GM19239 (cell line): ENCODE results near the gene TEAD2.
"Not testable (repeated sequence)": the region's sequence is repeated elsewhere in the genome, so short reads cannot be mapped to it uniquely, and the experiment has no call there.

Experiments
- DNase-seq: peaks from one replicate; pipeline ENCODE4 v3.0.0; 2011; ENCODE audit warnings: low spot score; ENCODE audit not compliant: insufficient read length
- FAIRE-seq: peaks from 2 replicates; lab custom pipeline; 2011; peaks lifted over from hg19 to GRCh38; lab: Jason Lieb, UNC

The TEAD2 gene

DNA sequence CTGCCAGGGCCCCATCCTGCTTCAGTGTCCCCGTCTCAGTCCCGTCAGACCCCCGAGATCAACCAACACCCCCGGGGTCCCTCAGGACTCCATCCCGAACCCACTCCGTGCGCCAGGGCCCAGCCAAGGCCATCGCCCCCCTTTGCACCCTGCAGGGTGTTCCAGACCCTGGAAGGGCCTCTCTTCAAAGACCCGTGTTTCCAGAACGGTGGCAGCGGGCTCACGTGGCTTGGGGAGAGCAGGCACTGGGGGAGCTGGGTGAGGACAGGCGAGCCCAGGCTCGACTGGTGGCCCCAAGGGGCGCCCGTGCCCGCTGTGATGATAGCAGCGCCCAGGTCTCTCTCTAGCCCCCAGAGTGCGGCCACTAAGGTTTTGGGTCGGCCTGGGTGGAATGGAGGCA is 27.2 kb upstream of the TEAD2 start:
- no peak for DNase-seq
- no peak for FAIRE-seq

DNA sequence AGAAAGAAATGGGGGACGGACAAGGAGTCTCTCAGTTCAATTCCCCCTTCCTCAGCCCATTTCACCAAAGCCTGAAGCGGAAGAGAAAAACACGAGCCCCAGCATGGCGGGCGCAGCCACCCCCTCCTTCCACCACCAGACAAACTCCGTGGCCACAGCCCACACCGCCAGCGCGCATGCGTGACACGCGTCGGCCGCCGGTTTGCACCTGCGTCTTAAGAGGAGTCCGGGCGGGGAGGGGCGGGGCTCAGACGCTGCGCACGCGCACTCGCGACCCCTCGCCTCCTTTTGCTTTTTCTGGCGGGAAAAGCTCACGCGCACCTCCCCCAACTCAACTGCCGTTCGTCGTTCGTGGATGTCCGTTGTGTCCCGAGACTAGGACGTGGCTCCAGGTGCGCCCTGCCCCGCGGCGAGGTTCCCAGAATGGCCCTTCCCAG is 25.7 kb upstream of the TEAD2 start, which contains the start of gene KASH5:
Gene KASH5, plus strand, starts transcription at position 314 of the 437 bp plus-strand sequence. CDS start 2,635 bp downstream, outside the sequence.
- FAIRE-seq (no peak), DNase-seq (no peak)

DNA sequence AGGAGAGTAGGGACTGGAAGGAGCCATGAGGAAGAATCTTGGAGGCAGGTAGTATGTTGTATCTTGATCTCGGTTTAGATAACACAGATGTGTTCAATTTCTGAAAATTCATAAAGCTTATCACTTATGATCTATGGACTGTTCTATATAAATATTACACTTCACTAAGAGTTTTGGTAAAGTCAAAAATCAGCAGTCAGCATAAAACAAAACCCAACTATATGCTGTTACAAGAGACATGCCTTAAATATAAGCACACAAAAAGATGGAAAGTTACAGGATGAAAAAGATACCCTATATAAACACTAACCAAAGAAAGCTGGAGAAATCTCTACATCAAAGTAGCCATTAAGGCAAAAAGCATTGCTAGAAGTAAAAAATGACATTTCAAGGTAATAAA is 21.4 kb upstream of the TEAD2 start:
- DNase-seq (no peak), FAIRE-seq (no peak)

DNA sequence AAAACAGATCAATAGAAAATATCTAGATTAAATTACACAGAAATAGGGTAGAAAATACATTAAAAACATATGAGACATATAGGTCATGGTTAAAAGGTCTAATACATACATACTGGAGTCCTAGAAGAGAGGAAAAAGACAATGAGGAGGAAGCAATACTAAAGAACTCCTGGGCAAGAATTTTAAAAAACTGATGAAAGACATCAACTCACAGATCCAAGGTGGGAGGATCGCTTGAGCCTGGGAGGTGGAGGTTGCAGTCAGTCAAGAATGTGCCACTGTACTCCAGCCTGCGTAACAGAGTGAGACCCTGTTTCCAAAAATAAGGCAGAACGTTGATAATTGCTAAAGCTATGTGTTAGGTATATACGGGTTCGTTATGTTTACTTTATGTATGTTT is 20.4 kb upstream of the TEAD2 start:
- FAIRE-seq (no peak), DNase-seq (no peak)

DNA sequence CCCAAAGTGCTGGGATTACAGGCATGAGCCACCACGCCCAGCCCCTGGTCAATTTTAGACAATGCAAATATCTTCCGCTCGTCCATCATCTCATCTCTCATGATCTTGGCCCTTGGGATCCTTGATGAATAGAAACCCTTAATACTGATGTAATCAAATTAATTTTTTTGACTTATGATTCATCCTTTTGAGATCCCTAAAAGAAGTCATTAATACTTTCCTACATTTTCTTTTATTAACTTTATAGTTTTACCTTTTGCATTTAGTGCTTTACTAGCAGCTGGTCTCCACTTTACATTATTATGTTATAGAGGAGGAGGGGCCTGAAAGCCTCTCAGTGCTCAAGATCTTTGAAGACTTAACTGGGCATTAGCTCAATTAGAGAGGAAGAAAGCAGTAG is 18.2 kb upstream of the TEAD2 start:
- no peak for DNase-seq
- no peak for FAIRE-seq

DNA sequence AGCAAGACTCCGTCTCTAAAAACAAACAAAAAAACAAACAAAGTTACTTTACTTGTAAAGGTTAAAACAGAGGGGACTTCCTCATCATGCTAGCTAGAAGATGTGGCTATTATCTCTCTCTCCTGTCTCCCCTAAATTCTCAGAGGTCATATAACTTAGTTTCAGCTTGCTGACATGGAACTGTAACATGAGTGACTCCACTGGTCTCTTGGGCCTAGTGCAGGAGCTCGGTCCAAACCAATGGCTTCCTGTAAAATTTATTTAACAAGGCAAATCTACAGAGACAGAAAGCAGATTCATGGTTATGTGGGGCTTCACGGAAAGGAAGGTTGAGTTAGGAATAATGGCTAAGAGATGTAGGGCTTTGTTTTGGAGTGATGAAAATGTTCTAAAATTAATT is 16.3 kb upstream of the TEAD2 start:
- no peak for DNase-seq
- no peak for FAIRE-seq

DNA sequence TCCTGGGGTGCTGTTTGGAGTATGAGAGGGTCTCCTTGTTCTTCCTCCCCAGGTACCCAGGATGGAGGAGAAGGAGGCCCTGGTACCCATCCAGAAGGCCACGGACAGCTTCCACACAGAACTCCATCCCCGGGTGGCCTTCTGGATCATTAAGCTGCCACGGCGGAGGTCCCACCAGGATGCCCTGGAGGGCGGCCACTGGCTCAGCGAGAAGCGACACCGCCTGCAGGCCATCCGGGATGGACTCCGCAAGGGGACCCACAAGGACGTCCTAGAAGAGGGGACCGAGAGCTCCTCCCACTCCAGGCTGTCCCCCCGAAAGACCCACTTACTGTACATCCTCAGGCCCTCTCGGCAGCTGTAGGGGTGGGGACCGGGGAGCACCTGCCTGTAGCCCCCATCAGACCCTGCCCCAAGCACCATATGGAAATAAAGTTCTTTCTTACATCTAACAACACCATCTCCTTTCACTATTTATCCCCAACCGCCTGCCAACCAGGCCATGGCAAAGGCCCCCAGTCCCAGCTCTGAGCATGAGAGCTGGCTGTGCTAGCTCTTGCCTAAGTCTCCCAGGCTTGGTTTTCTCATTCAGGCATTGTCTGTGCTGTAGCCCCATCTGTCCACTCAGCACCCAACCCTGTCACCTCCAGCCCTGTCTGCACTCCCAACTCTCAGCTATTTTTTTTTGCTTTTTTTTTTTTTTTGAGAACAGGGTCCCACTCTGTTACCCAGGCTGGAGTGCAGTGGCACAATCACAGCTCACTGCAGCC is 12.6 kb upstream of the TEAD2 start:
- FAIRE-seq: no peak
- no peak for DNase-seq

DNA sequence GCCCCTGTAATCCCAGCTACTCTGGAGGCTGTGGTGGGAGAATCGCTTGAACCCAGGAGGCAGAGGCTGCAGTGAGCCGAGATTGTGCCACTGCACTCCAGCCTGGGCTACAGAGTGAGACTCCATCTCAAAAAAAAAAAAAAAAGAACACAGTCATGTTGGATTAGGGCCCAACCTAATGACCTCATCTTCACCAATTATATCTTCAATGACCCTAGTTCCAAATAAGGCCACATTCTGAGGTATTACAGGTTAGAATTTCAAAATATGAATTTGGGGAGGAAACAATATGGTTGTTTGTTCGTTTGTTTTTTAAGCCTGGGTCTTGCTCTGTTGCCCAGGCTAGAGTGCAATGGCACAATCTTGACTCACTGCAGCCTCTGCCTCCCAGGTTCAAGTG is 11.0 kb upstream of the TEAD2 start:
- DNase-seq, FAIRE-seq: not testable (repeated sequence)

DNA sequence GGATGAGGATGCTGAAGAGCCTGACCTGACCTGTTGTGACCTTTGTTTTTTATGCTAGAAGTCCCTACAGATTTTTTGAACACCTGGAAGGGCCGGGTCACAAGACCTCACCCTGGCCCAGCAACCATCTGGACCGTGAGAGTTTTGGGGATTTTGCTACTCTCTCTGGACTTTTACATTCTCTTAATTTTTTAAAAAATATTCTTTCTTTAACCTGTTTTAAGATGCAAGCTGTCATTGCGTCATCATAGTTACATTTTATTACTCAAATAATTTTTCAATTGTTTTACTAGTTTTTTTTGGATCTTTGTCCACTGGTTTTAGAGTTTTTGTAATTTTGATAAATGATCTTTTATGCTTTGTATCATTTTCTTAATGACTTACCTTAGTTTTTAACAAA is 9.0 kb upstream of the TEAD2 start:
- DNase-seq: no peak
- FAIRE-seq: no peak

DNA sequence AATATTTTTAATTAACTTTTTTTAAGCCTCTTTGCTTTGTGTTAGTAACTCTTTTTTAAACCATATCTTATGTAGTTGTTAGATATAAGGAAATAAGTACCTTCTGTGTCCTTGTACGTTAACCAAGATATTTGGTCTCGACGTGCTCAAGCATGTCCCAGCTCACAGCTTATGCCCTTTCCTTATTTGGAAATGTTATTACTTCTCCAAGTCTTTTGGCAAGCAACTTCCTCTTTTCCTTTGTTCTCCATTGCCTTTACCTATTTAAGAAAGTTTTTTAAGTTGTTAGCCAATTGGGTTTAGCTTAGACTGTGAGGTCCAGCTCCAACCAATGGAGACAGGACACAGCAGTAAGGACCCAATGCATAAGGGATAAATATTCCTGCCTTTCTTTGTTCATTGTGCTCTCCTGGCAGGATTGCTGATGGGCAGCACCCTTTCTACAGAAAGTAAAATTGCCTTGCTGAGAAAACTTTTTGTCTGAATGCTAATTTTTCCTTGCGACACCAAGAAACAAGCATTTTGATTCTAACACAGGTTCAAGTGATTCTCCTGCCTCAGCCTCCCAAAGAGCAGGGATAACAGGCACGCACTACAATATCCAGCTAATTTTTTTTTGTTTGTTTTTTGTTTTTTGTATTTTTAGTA is 6.6 kb upstream of the TEAD2 start:
- no peak for FAIRE-seq

DNA sequence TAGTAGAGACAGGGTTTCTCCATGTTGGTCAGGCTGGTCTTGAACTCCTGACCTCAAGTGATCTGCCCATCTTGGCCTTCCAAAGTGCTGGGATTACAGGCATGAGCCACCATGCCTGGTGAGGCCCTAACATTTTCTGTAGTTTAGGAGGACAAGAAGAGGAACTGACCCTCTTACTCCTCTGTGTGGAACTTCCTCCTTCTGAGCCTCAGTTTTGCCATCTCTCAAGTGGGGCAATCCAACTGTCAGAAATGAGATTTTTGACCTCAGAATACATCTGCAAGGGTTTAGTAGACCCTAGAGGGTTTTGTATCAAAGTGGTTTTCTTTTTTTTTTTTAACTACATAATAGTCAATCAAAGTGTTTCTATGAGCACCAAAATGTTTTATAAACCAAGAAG is 3.9 kb upstream of the TEAD2 start:
- no peak for DNase-seq
- no peak for FAIRE-seq

More for the DNA sequence above, 6.6 kb upstream of the TEAD2 start:
- DNase-seq: no peak

DNA sequence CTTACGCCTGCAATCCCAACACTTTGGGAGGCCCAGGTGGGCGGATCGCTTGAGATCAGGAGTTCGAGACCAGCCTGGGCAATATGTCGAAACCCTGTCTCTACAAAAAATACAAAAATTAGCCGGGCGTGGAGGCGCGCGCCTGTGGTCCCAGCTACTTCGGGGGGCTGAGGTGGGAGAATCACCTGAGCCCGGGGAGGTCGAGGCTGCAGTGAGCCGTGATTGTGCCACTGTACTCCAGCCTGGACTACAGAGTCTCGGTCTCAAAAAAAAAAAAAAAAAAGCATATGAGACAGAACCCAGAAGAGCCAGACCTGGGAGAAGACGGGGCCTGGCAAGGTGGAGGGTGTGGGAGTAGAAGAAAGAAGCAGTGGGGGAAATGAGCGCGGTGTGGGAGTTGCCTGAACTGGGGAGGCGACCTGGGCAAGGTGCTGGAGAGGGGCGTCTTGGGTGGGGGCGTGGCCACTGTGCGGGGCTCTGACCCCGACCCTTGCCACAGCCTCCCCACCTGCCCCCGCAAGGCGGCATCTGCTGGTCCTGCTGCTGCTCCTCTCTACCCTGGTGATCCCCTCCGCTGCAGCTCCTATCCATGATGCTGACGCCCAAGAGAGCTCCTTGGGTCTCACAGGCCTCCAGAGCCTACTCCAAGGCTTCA is 2.0 kb upstream of the TEAD2 start:
- DNase-seq: no peak
- FAIRE-seq: no peak

DNA sequence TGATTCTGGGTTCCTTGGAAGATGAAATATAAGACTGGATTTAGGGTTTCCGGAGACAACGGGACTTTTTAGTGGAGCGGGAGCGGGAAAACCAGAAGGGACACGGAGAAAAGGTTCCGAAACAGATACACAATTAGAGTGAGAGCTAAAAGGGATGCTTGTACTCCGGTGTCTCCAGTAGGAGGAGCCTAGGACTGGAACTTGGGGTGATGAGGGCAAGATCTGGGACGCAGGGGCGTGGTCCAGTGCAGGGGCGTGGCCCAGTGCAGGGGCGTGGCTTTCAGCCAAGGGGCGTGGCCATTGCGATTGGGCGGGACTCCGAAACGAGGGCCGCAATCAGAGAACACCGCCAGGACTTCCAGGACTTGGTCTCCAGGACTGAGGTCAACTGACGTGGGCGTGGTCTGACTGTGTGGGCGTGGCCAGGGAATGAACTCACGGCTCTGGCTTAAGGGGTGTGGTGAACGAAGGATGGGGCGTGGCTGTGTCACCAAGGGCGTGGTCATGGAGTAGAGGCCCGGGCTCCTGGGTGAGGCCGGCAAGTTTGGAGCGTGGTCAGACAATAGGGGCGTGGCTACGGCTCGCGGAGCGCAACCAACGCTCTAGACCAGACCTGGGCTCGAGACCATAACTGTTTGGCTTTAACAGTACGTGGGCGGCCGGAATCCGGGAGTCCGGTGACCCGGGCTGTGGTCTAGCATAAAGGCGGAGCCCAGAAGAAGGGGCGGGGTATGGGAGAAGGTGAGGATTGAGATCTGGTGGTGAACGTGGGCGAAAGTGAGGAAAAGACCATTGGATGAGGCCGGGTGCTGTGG is 1.3 kb upstream of the TEAD2 start, which contains the start of gene DKKL1:
Gene DKKL1, plus strand, starts transcription at position 610 of the 815 bp plus-strand sequence. Its CDS starts 122 bp downstream, at position 732.
- FAIRE-seq: peak; percentile 84
- DNase-seq: peak; percentile 81

DNA sequence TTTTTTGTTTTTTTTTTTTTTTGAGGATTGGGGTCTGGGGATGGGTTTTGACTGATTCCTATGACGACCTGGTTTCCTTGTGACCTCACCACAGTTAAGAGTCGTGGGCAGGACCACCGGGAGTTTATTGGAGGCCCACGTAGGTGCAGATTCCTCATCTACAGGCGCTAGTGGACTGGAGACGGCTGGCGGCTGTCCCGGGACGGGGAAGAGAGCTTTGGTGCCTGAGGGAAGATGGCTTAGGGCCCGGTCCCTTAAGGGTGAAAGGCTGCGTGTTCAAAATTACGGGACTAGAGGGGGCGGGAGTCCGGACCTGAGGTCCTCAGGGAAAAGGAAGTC is 682 bp upstream of the TEAD2 start:
- DNase-seq (no peak), FAIRE-seq (no peak)

DNA sequence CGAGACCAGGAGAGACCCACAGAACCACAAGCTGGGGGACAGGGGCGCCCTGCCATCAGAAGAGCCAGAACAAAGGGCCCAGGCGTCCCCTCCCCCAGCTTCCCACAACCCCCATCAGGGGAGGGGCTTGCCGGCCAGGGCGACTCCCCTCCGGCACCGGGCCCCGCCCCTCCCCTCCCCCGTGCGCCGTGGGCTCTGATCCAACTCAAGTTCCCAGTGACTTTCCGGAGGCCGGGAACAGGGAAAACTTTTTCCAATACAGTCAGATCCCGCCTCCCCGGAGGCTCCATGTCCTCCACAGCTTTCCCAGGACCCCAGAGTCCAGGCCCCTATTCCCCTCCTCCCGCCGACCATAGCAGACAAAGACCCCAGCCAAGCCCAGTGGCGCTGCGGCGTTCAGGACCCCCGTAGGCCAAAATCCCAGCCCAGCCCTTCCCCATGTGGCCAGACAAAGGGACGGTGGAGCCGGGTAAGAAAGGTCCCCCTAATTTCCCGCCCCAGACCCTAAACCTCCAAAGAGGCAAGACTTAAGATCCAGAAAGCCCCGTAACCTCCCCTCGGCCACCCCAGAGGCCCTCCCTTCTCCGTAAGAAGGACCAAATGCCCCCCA is 673 bp downstream of the TEAD2 start:
- FAIRE-seq (no peak), DNase-seq (no peak)

DNA sequence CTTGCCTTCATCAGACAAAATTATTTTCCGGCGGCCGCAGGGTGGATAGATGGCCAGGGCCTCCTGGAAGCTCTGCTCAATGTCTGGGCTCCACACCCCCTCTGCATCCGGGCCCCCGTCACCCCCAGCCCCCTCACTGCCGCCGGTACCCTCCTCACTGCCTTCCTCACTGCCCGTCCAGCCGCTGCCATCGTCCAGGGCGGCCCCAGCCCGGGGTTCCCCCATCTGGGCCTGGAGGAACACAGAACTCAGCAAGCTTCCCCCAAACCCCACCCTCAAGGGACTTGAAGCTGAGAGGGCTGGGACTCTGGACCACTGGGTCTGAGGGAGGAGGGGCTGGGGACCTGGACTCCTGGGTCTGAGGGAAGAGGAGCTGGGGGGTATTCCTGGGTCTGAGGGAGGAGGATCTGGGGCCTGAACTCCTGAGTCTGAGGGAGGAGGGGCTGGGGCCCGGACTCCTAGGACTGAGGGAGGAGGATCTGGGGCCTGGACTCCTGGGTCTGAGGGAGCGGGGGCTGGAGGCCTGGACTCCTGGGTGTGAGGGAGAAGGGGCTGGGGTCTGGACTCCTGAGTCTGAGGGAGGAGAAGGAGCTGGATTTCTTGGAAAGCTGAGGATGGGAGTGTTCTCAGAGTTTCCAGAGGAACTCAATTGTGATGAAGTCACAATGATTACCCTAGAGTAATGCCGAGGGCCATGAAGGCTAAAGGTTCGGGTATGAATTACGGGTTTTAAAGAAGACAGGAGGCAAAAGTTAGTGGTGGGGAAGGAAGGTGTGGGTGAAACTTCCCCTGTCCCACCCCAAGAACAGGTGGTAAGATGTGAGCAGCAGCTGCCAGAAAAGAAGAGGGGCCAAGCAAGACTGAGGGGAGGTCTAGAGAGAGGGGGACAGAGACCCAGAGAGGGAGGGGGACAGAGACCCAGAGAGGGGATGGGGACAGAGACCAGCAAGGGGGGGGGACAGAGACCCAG is 2.1 kb downstream of the TEAD2 start:
- DNase-seq: no peak
- no peak for FAIRE-seq

DNA sequence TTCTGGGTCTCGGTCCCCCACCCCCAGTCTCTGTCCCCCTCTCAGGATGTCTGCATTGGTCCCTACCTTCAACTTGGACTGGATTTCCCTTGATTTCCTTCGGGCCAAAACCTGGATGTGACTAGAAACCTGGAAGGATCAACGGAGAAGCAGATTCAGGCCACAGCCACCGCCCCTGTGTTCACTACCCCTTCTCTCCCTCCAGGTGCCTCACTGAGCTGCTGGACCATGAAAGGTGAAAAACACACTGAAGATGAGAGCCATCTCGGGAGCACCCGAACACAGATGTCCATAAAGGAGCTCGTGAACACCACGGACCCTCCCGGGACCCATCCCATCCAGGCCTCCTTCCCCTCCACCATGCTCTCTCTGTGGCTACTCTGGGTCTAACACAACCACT is 5.0 kb downstream of the TEAD2 start:
- FAIRE-seq (no peak), DNase-seq (no peak)

DNA sequence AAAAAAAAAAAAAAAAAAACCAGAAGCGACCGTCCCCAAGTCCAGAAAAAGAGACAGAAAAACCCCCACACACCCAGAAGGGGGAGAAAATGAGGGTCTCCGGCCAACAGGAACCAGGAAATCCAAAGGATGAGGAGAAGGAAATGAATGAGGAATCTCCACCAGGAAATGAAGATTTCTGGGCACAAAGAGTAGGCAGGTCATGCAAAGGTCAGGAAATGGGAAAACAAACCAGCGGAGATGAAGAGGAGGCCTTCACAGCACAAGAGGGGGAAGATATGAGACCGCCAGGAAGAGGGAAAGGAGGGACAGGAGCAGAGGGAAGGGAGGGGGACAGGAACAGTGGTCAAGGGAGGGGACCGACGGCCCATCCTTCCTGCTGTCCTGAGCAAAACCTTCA is 5.8 kb downstream of the TEAD2 start:
- FAIRE-seq: no peak

DNA sequence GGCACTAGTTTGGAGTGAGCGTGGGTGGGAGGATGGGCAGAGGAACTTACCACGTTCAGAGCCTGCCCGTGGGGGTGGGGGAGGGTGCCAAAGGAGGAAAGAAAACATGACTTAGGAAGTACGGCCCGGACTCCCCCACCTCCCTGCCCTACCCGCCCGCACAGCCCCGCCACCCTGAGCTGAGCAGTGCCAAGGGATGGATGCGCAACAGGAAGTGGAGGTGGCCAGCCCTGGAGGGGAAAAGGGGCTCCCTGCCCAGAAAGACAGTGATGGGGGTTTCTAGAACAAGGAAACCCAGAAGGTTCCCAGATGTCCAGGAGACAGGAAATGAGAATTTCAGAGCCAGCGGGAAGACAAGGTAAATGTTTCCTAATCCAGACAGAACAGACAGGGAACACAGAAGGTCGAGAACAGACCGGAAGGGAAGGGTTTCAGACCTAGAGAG is 6.3 kb downstream of the TEAD2 start:
- no peak for FAIRE-seq
- no peak for DNase-seq

More for the DNA sequence above, 5.8 kb downstream of the TEAD2 start:
- DNase-seq: no peak
